GM12864 (cell line): Measurements from ENCODE around the gene TSPY4.
"Not testable (repeated sequence)": the region's sequence is repeated elsewhere in the genome, so short reads cannot be mapped to it uniquely, and the experiment has no call there.

Experiments used
- DNase-seq: peaks from one replicate; pipeline ENCODE4 v3.0.0-alpha.2; 2011; ENCODE audit warnings: low read depth
- H3K4me3 ChIP-seq: 2 replicates; pipeline ENCODE4 v1.5.1; 2011; ENCODE audit warnings: mild to moderate bottlenecking, low read depth, low read length, control low read depth
- TF ChIP-seq, protein P1 (sequence below): IDR thresholded peaks from 2 replicates; pipeline ENCODE4 v1.5.1; 2011; ENCODE audit warnings: low read depth, mild to moderate bottlenecking, moderate library complexity, low read length, control low read depth, inconsistent platforms; ENCODE audit errors: missing control alignments

TSPY4 gene, protein sequence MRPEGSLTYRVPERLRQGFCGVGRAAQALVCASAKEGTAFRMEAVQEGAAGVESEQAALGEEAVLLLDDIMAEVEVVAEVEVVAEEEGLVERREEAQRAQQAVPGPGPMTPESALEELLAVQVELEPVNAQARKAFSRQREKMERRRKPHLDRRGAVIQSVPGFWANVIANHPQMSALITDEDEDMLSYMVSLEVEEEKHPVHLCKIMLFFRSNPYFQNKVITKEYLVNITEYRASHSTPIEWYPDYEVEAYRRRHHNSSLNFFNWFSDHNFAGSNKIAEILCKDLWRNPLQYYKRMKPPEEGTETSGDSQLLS

DNA sequence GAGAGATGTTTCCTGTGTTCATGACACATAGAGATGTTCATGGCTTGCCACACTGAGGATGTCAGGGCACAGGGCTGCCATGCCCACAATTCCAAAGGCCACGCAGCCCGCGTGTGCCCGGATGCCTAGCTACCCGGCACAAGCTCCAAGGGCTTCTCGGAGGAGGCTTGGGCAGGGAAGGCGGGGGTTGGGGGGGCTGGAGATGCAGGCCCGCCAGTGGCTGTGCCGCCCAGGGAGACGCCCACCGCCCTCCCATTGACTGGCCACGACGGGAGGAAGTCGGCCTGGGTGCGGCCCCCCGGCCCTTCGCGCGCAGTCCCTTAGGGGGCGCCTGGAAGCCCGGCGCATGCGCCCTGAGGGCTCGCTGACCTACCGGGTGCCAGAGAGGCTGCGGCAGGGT, at the start of gene TSPY4:
TSS of gene TSPY4 (plus strand) at position 301 of the 400 bp plus-strand sequence. CDS start at position 347, 46 bp downstream.
- not testable (repeated sequence) for H3K4me3 ChIP-seq, DNase-seq

DNA sequence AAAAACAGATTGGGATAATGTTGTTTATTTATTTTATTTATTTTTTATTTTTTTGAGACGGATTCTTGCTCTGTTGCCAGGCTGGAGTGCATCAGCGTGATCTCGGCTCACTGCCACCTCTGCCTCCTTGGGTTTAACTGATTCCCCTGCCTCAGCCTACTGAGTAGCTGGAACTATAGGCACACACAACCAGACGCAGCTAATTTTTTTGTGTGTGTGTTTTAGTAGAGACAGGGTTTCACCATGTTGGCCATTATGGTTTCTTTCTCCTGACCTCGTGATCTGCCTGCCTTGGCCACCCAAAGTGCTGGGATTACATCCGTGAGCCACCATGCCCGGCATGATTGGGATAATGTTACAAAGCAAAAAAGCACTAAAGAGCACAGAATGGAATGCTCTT, 16.3 kb upstream of the TSPY4 start:
- TF ChIP-seq, protein P1, sequence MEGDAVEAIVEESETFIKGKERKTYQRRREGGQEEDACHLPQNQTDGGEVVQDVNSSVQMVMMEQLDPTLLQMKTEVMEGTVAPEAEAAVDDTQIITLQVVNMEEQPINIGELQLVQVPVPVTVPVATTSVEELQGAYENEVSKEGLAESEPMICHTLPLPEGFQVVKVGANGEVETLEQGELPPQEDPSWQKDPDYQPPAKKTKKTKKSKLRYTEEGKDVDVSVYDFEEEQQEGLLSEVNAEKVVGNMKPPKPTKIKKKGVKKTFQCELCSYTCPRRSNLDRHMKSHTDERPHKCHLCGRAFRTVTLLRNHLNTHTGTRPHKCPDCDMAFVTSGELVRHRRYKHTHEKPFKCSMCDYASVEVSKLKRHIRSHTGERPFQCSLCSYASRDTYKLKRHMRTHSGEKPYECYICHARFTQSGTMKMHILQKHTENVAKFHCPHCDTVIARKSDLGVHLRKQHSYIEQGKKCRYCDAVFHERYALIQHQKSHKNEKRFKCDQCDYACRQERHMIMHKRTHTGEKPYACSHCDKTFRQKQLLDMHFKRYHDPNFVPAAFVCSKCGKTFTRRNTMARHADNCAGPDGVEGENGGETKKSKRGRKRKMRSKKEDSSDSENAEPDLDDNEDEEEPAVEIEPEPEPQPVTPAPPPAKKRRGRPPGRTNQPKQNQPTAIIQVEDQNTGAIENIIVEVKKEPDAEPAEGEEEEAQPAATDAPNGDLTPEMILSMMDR: no peak
- no peak for DNase-seq
- no peak overlapping the region for H3K4me3 ChIP-seq

DNA sequence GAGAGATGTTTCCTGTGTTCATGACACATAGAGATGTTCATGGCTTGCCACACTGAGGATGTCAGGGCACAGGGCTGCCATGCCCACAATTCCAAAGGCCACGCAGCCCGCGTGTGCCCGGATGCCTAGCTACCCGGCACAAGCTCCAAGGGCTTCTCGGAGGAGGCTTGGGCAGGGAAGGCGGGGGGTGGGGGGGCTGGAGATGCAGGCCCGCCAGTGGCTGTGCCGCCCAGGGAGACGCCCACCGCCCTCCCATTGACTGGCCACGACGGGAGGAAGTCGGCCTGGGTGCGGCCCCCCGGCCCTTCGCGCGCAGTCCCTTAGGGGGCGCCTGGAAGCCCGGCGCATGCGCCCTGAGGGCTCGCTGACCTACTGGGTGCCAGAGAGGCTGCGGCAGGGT, 20.2 kb downstream of the TSPY4 start, which contains the start of gene TSPY8:
TSS of gene TSPY8 (plus strand) at position 301 of the 400 bp plus-strand sequence. CDS start at position 347, 46 bp downstream.
- not testable (repeated sequence) for H3K4me3 ChIP-seq, DNase-seq
